ENCODE measurements around the gene GSTT2.
"Not testable (repeated sequence)": the region's sequence is repeated elsewhere in the genome, so short reads cannot be mapped to it uniquely, and the experiment has no call there.

GSTT2 gene

DNA sequence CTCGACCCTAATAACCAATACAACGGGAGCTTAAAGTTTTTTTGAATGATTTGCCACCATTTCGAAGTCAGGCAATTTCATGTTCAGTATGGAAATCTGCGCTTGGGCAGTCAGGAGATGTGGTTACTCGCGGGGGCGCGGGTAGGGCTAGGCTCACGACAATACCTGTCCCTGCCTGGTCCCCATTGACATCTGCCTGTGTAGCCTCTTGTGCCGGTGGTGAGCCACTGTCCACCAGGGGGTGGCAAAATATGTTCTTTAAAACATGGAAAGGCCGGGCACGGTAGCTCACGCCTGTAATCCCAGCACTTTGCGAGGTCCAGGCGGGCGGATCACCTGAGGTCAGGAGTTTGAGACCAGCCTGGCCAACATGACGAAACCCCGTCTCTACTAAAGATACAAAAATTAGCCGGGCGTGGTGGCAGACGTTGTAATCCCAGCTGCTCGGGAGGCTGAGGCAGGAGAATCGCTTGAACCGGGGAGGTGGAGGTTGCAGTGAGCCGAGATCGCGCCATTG, 5.0 kb upstream of the GSTT2 start:
- DNase-seq, result not testable (repeated sequence)

DNA sequence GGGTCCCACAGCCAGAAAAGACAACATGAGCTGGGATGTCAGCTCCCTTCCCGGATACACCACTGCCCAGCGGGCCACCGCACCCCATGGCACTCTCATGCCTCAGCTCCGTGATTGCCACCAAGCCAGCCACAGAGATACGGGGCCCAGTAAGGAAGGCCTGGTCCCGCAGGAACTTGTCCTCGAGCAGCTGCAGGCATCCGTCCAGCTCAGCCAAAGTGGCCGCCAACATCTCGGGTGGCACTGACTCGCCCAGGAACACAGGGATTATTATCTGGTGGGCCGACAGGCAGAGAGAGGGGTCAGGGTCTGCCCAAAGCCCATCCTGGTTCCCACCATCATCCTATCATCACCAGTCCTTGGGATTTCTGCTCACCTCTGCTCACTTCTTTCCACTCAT, 2.6 kb upstream of the GSTT2 start:
- not testable (repeated sequence) for DNase-seq

DNA sequence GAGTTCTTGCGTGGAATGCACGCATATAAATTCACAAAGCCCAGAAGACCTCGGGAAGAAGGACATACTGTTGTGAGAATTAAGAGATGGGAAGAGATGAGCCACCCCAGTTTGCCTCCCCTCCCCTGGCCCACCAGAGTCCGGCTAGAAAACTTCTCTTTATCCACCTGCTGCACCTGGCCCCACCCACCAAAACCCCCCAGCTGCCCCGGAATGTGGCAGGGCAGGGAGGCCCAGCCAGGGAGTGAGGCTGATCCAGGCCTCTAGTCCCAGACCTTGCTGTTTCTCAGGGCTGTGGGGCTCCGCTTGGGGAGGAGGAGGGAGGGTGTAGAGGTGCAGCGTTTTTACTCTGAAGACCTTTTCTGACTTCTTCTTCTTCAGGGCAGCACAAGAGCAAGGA, 633 bp downstream of the GSTT2 start:
- DNase-seq, result not testable (repeated sequence)

DNA sequence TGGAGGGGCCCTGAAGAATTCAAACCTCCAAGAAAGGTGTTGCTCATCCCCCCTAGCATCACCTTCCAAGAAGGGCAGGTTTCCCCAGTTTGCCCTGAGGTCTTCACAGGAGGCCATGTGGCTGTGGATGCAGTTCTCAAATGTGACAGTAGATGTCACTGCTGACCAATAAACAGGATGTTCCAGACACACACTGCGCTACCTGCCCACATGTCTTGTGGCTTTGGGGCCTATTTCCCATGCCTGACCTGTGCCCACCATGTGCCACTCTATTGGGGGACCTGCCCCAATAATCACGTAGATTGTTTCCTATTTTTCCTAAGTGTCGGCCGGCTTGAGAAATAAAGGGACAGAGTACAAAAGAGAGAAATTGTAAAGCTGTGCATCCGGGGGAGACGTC, 4.5 kb downstream of the GSTT2 start:
- no peak for DNase-seq

DNA sequence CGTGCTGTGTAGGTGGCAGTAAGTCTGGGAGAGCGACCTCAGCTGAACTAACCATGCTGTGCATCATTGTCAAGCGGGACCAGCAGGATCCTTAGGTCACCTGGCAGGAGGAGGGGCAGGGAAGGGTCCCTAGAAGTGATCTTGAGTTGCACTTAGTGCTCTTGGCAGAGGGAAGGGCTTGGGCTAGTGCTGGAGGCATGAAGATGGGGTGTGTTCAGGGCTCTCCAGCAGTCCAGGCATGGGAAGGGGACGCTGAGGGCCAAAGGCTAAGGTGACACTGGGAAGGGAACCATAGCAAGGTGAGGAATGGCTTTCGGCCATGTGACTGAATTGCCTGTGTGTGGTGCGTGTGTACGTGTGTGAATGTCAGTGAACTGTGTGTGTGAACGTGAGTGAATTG, 6.2 kb downstream of the GSTT2 start:
- not testable (repeated sequence) for DNase-seq

DNA sequence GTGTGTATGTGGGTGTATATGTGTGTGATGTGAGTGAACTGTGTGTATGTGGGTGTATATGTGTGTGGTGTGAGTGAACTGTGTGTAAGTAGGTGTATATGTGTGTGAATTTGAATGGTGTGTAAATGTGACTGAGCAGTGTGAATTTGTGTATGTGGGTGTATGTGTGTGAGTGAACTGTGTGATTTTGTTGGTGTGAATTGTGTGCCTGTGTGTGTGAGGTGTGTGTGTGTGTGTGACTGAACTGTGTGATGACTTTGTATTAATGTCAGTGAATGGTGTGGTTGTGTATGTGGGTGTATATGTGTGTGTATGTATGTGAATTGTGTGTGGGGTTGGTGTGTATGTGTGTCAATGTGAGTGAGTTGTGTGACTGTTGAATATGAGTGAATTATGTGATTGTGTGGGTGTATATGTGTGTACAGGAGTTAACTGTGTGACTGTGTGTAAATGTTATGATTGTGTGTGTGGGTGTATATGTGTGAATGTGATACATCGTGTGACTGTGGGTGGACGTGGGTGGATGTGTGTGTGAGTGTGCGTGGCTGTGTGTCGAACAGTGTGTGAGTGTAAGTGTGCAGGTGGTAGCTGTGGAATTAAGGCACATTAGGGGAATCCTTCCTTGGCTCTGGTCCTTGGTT, 6.7 kb downstream of the GSTT2 start:
- not testable (repeated sequence) for DNase-seq

DNA sequence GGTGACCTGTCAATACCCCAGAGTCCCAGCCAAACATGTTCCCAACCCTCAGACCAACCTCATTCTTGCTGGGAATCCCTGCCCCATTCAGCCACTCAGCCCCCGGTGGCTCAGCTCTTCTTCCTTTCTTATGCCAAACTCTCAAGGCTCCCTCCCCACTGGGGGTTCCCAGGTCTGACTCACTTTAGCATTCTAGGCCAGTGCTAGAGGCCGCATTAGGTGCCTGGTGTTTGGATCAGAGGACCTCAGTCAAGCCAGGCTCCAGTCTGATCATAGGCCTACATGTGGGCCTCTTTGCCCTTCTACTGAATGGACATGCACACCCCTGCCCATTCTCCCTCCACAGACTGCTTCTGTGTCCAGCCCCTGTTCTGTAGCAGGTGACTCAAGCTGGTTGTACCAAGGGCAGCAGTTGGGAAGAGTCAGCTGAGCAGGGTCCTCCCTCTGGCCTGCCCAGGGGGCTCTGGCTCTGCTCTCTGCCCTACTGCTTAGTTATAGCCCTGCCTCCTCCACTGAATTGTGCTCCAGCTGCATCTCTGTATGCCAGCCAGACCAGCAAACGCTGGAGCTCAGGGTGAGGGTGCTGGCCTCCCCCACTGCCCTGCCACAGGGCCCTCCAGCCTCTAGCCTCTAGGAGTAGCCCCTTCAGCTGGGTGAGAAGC, 9.8 kb downstream of the GSTT2 start:
- DNase-seq, result not testable (repeated sequence)

DNA sequence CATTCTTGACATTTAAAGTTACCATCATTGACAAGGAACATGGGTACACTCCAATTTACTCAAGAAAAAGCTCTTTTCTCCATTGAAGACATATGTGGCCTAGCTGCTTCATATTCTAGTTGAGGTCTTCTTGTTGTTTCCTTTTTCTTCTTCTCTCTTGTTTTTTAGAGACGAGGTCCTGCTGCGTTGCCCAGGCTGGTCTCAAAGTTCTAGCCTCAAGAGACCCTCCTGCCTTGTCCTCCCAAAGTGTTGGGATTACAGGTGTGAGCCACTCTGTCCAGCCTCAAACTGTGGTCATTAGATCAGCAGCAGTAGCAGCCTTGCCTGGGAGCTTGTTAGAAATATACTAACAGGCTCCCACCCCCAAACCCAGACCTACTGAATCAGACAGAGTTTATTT, 13.1 kb downstream of the GSTT2 start:
- DNase-seq, result not testable (repeated sequence)

DNA sequence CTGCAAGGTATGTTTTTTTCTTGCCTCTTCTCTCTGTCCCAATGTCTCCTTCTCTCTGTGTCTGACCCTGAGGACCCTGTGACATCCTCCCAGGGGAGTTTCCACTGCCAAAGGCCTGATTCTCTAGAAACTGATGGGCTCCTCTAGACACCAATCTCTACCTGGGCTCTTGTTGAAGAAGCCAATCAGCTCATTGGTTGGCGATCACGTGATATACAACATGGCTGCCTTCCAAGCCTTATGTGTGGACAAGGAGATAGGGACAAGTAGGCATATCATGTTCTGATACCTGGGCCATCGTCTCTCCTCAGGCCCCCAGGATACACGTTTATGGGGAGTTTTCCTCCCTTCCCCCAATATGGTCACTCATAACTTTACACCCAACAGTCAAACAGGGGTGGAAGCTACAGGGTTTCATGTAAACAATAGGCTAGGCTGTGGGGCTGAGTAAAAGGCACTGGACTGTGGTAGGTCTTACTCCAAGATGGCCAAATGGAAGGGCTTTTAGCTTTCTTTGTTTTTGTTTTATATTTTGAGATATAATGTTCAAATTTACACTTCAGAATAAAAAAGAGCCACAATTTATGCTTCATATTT, 13.7 kb downstream of the GSTT2 start:
- DNase-seq, result not testable (repeated sequence)

DNA sequence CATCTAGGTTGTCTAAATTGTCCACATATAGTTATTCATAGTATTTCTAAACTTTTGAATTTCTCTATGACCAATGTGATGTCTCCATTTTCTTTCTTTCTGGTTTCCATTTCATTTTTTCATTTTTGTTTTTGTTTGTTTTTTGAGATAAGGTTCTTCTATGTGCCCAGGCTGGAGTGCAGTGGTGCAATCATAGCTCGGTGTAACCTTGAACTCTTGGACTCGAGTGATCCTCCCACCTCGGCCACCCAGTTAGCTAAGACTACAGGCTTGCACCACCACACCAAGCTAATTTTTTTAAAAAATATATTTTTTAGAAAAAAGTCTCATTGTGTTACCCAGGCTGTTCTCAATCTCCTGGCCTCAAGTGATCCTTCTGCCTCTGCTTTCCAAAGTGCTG, 17.2 kb downstream of the GSTT2 start:
- DNase-seq, result no peak

DNA sequence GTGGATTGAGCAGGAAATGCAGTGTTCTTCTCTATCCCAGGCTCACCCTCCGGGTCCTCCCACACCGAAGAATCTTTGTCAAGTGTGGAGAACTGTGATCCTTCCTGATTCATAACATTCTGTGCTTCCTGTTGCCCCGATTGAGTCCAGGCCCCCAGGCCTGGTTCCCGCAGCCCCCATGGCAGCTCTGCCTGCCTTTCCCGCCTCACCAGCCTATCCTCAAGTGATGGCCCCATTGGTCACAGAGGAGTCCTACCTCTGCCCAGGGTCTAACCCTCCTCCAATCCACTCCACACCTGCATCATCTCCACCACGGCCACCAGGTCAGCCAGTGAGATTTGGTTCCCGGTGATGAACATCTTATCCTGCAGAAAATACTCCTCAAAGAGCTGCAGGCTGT, 19.8 kb downstream of the GSTT2 start:
- DNase-seq, result not testable (repeated sequence)

DNA sequence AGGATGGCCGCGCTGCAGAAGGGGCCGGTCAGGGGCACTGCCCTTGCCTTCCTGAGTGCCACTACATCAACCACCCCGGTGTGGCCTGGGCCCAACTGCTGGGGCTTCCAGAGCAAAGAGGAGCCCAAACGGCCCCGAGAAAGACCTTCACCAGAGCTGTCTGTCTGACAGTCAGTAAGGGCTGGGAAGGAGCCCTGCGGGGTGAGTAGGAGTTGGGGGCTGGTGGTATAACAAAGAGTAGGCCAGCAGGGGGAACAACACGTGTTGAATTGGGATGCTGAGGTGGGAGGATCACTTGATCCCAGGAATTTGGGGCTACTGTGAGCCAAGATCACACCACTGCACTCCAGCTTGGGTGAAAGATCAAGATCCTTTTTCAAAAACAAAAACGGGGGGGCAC, 21.4 kb downstream of the GSTT2 start:
- no peak for DNase-seq

DNA sequence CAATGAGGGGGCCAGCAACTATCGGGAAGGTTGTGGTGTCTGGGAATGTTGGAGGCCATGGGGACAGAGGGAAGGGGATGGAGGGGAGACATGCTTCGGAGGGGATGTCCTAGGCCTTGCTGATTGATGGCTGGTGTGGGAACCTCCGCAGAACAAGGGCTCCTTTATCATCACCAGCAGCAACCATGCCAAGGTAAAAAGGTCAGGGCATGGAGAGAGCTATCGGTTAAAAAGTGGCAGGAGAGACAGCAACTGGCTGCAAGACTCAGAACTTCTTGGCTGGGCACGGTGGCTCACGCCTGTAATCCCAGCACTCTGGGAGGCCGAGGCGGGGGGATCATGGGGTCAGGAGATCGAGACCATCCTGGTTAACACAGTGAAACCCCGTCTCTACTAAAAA, 22.3 kb downstream of the GSTT2 start:
- no peak for DNase-seq

DNA sequence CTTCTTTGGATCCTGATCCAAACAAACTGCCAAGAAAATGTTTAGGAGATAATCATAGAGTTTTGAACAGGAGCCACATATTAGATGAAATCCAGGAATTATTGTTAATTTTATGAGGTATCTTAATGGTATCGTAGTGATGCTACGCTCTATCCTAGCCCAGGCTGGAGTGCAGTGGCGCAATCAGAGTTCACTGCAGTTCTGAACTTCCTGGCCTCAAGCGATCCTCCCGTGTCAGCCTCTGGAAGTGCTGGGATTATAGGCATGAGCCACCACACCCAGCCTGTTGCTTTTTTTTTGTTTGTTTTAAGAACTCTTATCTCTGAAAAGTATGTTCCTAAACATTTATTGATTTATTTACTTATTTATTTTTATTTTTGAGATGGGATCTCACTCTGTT, 22.9 kb downstream of the GSTT2 start:
- no peak for DNase-seq

DNA sequence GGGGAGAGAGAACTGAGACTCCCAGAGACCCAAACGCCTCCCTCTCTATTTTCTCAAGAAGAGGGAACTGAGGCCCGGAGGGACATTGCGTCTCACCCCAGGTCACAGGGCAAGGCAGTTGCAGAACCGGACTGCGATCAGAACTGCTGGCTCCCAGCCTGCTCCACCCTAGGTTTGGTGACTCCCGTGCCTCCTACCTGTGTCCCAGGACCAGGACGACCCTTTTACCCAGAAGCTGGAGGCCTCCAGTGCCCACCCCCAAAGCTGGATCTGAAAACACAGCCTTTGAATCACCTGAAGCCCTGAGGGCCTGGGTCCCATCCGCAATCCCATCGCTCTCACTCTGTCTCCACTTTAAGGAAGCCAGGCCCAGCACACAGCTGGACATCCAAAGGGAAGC, 24.0 kb downstream of the GSTT2 start:
- DNase-seq, result no peak

DNA sequence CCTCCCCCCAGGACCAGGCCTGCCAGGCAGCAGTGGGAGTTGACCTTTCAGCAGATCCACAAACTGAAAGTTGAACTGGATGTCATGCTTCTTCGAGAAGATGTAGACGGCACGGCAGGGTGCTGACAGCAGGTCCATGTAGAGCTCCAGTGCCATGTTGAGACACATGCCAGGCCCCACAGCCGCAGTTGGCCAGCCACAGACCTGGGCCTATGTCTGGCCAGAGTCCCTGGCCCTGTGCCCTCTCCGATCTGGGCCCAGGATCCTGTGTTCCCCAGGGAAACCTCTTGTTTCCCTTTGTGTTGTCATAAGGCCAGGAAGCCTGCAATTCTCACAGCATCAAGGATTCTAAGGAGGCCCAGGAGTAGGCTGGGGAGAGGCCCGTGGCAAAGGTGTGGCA, 25.3 kb downstream of the GSTT2 start, which contains the start of gene GSTT4:
TSS of gene GSTT4 (minus strand) at position 253 of the 400 bp plus-strand sequence. CDS start at position 156, 97 bp downstream.
- DNase-seq, result no peak

DNA sequence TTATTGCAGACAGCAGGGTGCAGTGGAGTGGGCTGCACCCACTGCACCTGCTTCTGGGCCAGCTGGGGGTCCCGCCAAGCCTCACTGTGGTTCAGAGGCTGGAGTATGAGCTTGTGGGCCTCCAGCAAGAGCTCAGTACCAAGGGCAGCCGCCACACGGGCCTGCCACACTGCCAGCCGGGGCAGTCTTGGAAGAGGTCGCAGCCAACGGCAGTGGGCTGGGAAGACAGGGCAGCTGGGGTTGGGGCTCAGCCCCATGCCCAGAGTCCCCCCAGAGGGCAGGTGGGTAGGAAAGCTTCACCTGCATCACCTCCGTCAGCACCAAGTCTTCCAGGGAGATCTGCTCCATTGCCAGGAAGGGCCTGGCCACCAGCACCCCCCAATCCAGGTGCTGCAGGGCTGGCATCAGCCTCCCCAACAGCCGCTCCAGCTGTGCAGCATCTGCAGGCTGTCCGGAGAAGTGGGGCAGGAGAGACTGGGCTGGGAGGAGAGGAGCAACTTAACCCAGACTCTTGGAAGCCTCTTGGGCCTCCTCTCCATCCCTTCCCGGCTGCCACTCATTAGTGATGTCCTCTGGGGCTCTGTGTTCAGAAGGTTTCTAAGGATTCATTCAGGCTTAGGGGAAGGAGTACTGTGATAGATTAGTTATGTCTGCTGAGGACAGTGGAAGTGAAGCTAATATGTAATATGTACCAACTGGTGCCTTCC, 26.4 kb downstream of the GSTT2 start:
- DNase-seq, result no peak

DNA sequence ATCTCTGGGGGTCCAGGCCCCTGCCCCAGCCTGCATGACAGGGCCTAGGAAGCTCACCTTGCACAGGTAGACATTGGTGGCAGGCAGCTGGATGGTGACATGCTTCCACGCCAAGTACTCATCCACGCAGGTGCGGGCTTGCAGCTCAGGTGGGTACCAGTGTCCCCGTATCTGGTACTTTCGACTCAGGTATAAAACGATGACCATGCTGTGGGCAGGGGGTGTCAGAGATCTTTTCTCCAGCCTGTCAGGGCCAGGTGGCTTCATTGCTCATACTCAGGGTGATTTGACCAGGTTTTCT, 26.9 kb downstream of the GSTT2 start:
- no peak for DNase-seq

DNA sequence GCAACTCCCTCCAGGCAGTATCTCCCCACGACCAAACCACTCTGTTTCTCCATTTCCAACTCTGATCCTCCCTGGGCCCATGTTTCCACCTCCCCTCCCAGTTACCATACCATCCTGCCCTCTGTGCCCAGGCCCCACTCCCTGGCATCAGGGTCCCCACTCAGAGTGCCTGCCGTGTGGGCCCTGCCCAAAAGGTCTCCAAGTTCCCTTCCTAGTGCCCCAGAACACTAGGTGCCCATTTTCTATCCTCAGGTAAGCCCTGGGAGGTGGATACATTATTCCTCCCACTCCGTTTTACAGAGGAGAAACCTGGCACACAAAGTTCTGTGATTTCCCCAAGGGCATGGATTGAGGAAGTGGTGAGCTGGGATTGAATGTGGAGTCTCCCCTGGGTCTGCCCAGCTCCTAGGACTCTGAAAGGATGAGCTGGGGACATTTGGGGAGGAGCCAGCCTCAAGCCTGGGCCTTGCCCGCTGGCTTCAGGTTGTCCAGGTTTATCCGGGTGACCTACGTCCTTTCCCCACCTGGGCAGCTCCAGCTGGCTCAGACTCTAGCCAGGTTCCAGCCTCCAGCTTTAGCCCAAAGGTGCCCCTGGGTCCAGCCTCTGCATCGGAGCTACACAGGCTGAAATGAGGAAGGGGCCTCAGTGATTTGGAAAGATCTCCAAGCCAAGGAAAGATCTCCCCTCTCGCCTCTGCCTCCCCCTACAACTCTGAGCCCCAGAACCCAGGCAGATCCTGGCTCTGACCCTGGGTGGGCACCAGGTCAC, 27.5 kb downstream of the GSTT2 start:
- DNase-seq, result no peak

DNA sequence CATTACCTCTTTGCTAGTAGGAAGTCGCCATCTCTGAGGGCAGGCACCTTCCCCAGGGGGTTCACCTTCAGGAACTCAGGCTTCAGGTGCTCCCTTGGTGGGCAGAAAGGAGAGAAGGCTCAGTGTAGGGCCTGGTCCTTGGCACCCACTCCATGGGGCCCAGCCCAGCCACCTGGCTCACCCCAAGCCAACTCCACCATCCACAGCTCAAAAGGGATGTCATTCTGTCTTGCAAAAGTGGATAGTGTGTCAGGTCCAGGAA, 28.0 kb downstream of the GSTT2 start:
- no peak for DNase-seq

DNA sequence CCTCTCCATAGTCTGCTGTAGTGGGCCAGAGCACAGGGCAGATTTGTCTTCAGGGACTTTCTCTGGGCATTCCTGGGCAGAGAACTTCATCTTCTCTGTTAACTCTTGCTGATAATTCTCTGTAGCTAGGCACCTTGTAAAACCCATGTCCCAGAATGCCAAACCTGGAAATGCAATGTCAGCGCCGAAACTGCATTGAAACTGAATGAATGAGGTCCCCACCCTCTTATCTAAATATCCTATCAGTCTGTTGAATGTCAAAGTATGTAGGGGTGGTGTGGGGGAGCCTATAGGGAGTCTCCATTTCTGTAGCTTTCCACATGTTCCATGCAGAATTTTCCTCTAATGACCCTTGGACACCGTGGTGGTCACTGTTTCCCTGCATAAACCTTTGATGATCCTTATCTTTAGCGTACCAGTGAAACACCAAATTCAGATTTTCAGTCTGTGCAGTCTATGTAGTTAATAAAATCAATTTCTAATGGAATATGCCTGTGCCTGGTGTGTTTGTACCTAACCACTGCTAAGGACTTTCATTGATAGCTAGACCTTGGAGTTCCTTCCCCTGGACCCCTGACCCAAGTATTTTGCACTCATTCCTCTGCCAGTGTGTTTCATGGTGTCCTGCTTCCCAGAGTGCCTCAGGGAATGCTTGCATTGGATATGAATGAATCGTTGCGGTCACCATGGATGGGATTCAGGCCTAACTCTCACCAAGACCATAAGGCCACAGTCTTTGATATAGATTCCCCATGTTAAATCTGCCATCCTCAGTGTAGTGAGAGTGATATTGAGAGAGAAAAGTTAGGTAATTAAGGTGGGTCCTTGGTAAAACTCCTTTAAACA, 28.7 kb downstream of the GSTT2 start:
- no peak for DNase-seq
